Uterus (tissue), 4 donors: ENCODE data around the gene EYS. TPM values are rescaled to one million over a fixed set of nuclear protein-coding genes. Genes with fewer than 3 reads are reported as not detected.

ENCODE experiments used
- DNase-seq, 2 donors: peaks; one replicate each; pipeline ENCODE4 v3.0.0-alpha.2; 2019 to 2020
- H3K27ac ChIP-seq, 2 donors: fragments of 200-600 bp; sonication (generic); 1 replicate in 1 of 2; 2 replicates in 1 of 2; pipeline ENCODE4 v1.5.1; 2016 to 2018
- H3K27me3 ChIP-seq, 2 donors: fragments of 200-600 bp; sonication (generic); one replicate each; pipeline ENCODE4 v1.5.1; 2018 to 2019; ENCODE audit warnings: control low read depth in 1 of 2
- H3K36me3 ChIP-seq, 2 donors: fragments of 200-600 bp; sonication (generic); one replicate each; pipeline ENCODE4 v1.5.1; 2019; ENCODE audit warnings: control low read depth in 1 of 2
- H3K4me1 ChIP-seq, 2 donors: fragments of 200-600 bp; sonication (generic); one replicate each; pipeline ENCODE4 v1.5.1; 2018 to 2019; ENCODE audit warnings: control low read depth in 1 of 2
- H3K4me3 ChIP-seq, 2 donors: fragments of 200-600 bp; sonication (generic); 1 replicate in 1 of 2; 2 replicates in 1 of 2; pipeline ENCODE4 v1.5.1; 2018 to 2019; ENCODE audit warnings: mild to moderate bottlenecking in 1 of 2
- H3K9me3 ChIP-seq, 2 donors: fragments of 200-600 bp; sonication (generic); one replicate each; pipeline ENCODE4 v1.5.1; 2019; ENCODE audit warnings: control low read depth in 1 of 2
- CTCF ChIP-seq, 4 experiments: fragments of 200-600 bp in 2 of 4; fragments of 450-650 bp in 2 of 4; sonication (generic) in 2 of 4; IDR thresholded peaks; one replicate each; pipeline ENCODE4 v1.5.1; 2016 to 2019; ENCODE audit warnings: antibody characterized with exemption in 4 of 4, mild to moderate bottlenecking in 2 of 4, moderate library complexity in 1 of 4
- POLR2A ChIP-seq, 2 donors: fragments of 450-650 bp; IDR thresholded peaks; one replicate each; pipeline ENCODE4 v1.6.1; 2016; ENCODE audit warnings: antibody characterized with exemption in 2 of 2, mild to moderate bottlenecking in 1 of 2, moderate library complexity in 1 of 2
- intact Hi-C: fragments of 100-400 bp; cut with DNase I; formaldehyde crosslinking; loops from one replicate; pipeline ENCODE4 v1.15.1; 2023; ENCODE audit warnings: low total_unique reads
- total RNA-seq, 4 donors: library from RNA; depleted of rRNA in 3 of 4; stranded (reverse); fragments of >200 nt in 3 of 4; gene quantifications; one replicate each; pipeline versions ENCODE4 v1.1.0 to v1.2.4, GENCODE V29; 2014 to 2023
- donor health status: DM: yes; HTN: yes; CAD: no.

Gene EYS
- total RNA-seq, 4 donors from 2014 or later = 1.3 TPM; not detected in 3

GRCh38 chr6:64081453-64081852, 1625.6 kb downstream of the EYS start:
- H3K27me3 ChIP-seq = no peaks in the 10 kb centered on the region
- no peak for TF ChIP-seq CTCF (IDR thresholded peaks at IDR 0.05)
- TF ChIP-seq POLR2A (IDR thresholded peaks at IDR 0.05) = no peak
- no peaks in the 10 kb centered on the region for H3K36me3 ChIP-seq
- H3K27ac ChIP-seq = no peak overlapping the region
- intact Hi-C loops = no loop called here
- H3K4me3 ChIP-seq = no peak overlapping the region
- H3K4me1 ChIP-seq = no peaks in the 10 kb centered on the region
- no peak for DNase-seq
- no peaks in the 10 kb centered on the region for H3K9me3 ChIP-seq

- no peak overlapping the region for H3K27ac ChIP-seq
- no peak for DNase-seq
- H3K9me3 ChIP-seq = no peaks in the 10 kb centered on the region
- no peak overlapping the region for H3K4me3 ChIP-seq
- intact Hi-C loops = no loop called here
- H3K27me3 ChIP-seq = no peaks in the 10 kb centered on the region
- TF ChIP-seq CTCF (IDR thresholded peaks at IDR 0.05) (no peak), POLR2A (IDR thresholded peaks at IDR 0.05) (no peak)
- no peaks in the 10 kb centered on the region for H3K36me3 ChIP-seq
- no peaks in the 10 kb centered on the region for H3K4me1 ChIP-seq
Observed at GRCh38 chr6:64074981-64075380, 1632.0 kb downstream of the EYS start.

- Histone ChIP-seq H3K27me3 (no peaks in the 10 kb centered on the region), H3K9me3 (no peaks in the 10 kb centered on the region), H3K36me3 (no peaks in the 10 kb centered on the region), H3K27ac (no peak overlapping the region), H3K4me3 (no peak overlapping the region), H3K4me1 (no peaks in the 10 kb centered on the region)
- DNase-seq = no peak
- intact Hi-C loops = no loop called here
- TF ChIP-seq POLR2A (IDR thresholded peaks at IDR 0.05) (no peak), CTCF (IDR thresholded peaks at IDR 0.05) (no peak)
Observed at GRCh38 chr6:64072686-64073085, 1634.3 kb downstream of the EYS start.

- Histone ChIP-seq H3K4me1 (no peaks in the 10 kb centered on the region), H3K27me3 (no peaks in the 10 kb centered on the region), H3K27ac (no peak overlapping the region), H3K36me3 (no peaks in the 10 kb centered on the region), H3K9me3 (no peaks in the 10 kb centered on the region), H3K4me3 (no peak overlapping the region)
- intact Hi-C loops = no loop called here
- TF ChIP-seq POLR2A (IDR thresholded peaks at IDR 0.05) (no peak), CTCF (IDR thresholded peaks at IDR 0.05) (no peak)
- DNase-seq = no peak
Observed at GRCh38 chr6:64064919-64065318, 1642.1 kb downstream of the EYS start.

GRCh38 chr6:64062960-64063683, 1643.9 kb downstream of the EYS start:
- Histone ChIP-seq H3K9me3 (no peaks in the 10 kb centered on the region), H3K27me3 (no peaks in the 10 kb centered on the region), H3K36me3 (no peaks in the 10 kb centered on the region), H3K27ac (no peak overlapping the region), H3K4me3 (no peak overlapping the region), H3K4me1 (no peaks in the 10 kb centered on the region)
- intact Hi-C loops = no loop called here
- DNase-seq = no peak
- TF ChIP-seq POLR2A (IDR thresholded peaks at IDR 0.05) = no peak
